GM23248 (cell line): ENCODE data around the gene GLS. TPM values are rescaled to one million over a fixed set of nuclear protein-coding genes. Genes with fewer than 3 reads are reported as not detected.

Source experiments
- DNase-seq: peaks from one replicate; pipeline ENCODE4 v3.0.0-alpha.2; 2015
- H2AFZ ChIP-seq: fragments of 200-600 bp; sonication (generic); 2 replicates; pipeline ENCODE4 v1.6.1; 2016; ENCODE audit warnings: antibody characterized with exemption
- H3F3A ChIP-seq: fragments of 200-600 bp; sonication (generic); 2 replicates; pipeline ENCODE4 v1.6.1; 2016; ENCODE audit warnings: mild to moderate bottlenecking, antibody characterized with exemption, mixed run types; ENCODE audit not compliant: insufficient read depth
- H3K27ac ChIP-seq: fragments of 200-600 bp; sonication (generic); 2 replicates; pipeline ENCODE4 v1.5.1; 2016; ENCODE audit warnings: mild to moderate bottlenecking
- H3K27me3 ChIP-seq: fragments of 200-600 bp; sonication (generic); replicated peaks from 2 replicates; pipeline ENCODE4 v1.6.1; 2016; ENCODE audit warnings: mild to moderate bottlenecking; ENCODE audit not compliant: insufficient read depth
- H3K36me3 ChIP-seq: fragments of 200-600 bp; sonication (generic); 2 replicates; pipeline ENCODE4 v1.6.1; 2016; ENCODE audit warnings: low read depth, mild to moderate bottlenecking
- H3K4me1 ChIP-seq: fragments of 200-600 bp; sonication (generic); 2 replicates; pipeline ENCODE4 v1.6.1; 2016; ENCODE audit warnings: mild to moderate bottlenecking; ENCODE audit not compliant: insufficient read depth
- H3K4me2 ChIP-seq: fragments of 200-600 bp; sonication (generic); one replicate; pipeline ENCODE4 v1.6.1; 2016; ENCODE audit warnings: mild to moderate bottlenecking; ENCODE audit not compliant: unreplicated experiment
- H3K4me3 ChIP-seq: fragments of 200-600 bp; sonication (generic); 2 replicates; pipeline ENCODE4 v1.5.1; 2016; ENCODE audit warnings: mild to moderate bottlenecking
- H3K79me2 ChIP-seq: fragments of 200-600 bp; sonication (generic); 2 replicates; pipeline ENCODE4 v1.6.1; 2016; ENCODE audit warnings: mild to moderate bottlenecking; ENCODE audit not compliant: insufficient read depth
- H3K9ac ChIP-seq: fragments of 200-600 bp; sonication (generic); 2 replicates; pipeline ENCODE4 v1.6.1; 2016; ENCODE audit warnings: mild to moderate bottlenecking
- H3K9me2 ChIP-seq: fragments of 200-600 bp; sonication (generic); 2 replicates; pipeline ENCODE4 v1.6.1; 2016; ENCODE audit warnings: mixed run types, mild to moderate bottlenecking, moderate library complexity; ENCODE audit not compliant: insufficient read depth
- H3K9me3 ChIP-seq: fragments of 200-600 bp; sonication (generic); one replicate; pipeline ENCODE4 v1.6.1; 2017; ENCODE audit warnings: low read depth
- H4K20me1 ChIP-seq: fragments of 200-600 bp; sonication (generic); 2 replicates; pipeline ENCODE4 v1.6.0; 2016; ENCODE audit not compliant: insufficient read depth
- EZH2 ChIP-seq: fragments of 200-600 bp; sonication (generic); IDR thresholded peaks from 2 replicates; pipeline ENCODE4 v1.6.1; 2018; ENCODE audit warnings: antibody characterized with exemption, mild to moderate bottlenecking; ENCODE audit not compliant: insufficient read depth, poor library complexity, severe bottlenecking
- EZH2phosphoT487 ChIP-seq: fragments of 200-600 bp; sonication (generic); IDR thresholded peaks from 2 replicates; pipeline ENCODE4 v1.6.1; 2018; ENCODE audit warnings: antibody characterized with exemption, moderate library complexity, mild to moderate bottlenecking, low read depth; ENCODE audit not compliant: insufficient read depth
- WGBS, 2 experiments: methylation state at CpG; one replicate each; pipeline ENCODE4 v1.1.6; 2015 to 2017; ENCODE audit warnings: low lambda C conversion rate in 2 of 2, low coverage in 1 of 2; ENCODE audit errors: missing lambda C conversion rate in 2 of 2; 5-methylcytosine and 5-hydroxymethylcytosine counted together
- in situ Hi-C: fragments of 300-500 bp; cut with MboI; formaldehyde crosslinking; loops from 2 replicates; pipeline ENCODE4 v1.15.0; 2020
- polyA plus RNA-seq: library from polyadenylated mRNA; unstranded; fragments of >200 nt; fragmentation: Nextera tagmentation; extraction: Ambion mirVana; gene quantifications from 2 replicates; pipeline ENCODE4 v1.2.1, GENCODE V29; 2016
- total RNA-seq: library from RNA; depleted of rRNA; stranded (reverse); fragments of >200 nt; shearing (Covaris generic); gene quantifications from 2 replicates; pipeline ENCODE4 v1.2.3, GENCODE V29; 2014

Gene GLS
- total and polyA plus RNA-seq, 2 experiments from 2014 or later: 96.0 to 362 TPM

- Histone ChIP-seq H3K9me2 (no peaks in the 10 kb centered on the region), H3K27me3 (no peaks in the 10 kb centered on the region), H3K4me2 (peak overlapping the region; percentile 12), H3K4me3 (no peak overlapping the region), H4K20me1 (no peaks in the 10 kb centered on the region; the same call in 1 of the 2 replicates), H3K36me3 (peaks cover 76% of the 10 kb centered on the region), H3K4me1 (peaks cover 36% of the 10 kb centered on the region), H3K79me2 (peaks cover 76% of the 10 kb centered on the region), H3K9ac (no peak overlapping the region), H3K9me3 (no peaks in the 10 kb centered on the region), H3F3A (peaks cover 52% of the 10 kb centered on the region; the same call in 1 of the 2 replicates), H2AFZ (no peak overlapping the region), H3K27ac (no peak overlapping the region)
- in situ Hi-C loops: no loop called here
- no peak for TF ChIP-seq EZH2phosphoT487
- no peak for TF ChIP-seq EZH2
- DNase-seq: no peak
These were observed 127.7 kb downstream of the GLS start for GRCh38 chr2:191008286-191008685.

DNA sequence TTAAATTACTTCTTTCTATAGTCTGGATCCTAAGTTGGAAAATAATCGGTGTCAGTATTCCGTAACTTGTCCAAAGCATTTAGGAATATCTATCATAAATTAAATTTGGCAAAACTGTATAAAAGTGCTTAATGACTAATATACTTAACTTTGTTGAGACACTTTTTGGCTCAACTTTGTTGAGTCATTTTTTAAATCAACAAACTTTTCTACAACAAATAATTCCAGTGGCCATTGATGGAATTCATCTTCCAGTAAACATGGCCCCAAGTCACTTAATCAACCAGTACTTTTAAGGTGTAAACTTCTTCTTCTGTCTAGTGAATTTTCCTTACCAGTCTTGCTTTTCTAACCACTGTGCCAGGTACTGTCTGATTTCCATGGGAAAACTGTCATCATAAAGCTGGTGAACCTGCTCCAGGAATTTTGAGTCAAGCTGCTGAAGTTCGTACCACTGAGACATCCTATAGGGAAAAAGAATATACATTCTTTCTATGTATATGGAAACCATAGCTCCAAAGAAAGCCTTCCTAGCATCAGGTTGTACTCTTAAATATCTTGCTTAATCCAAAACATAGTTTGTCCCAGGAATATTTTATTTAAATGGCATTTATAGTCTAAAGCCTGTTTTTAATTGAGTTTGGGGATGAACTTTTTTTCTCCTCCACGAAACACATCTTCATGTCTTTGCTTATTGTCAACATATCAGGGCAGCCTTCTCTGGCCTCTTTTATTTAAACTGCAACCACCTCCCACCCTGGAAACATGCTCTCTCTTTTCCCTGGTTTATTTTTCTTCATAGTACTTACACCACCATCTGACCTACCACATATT, 129.1 kb downstream of the GLS start:
- peak overlapping the region; percentile 91 for H3K4me2 ChIP-seq
- no peaks in the 10 kb centered on the region for H3K27me3 ChIP-seq
- H3K9me3 ChIP-seq: no peaks in the 10 kb centered on the region
- no peaks in the 10 kb centered on the region; the same call in 1 of the 2 replicates for H4K20me1 ChIP-seq
- H3K4me1 ChIP-seq: peaks cover 40% of the 10 kb centered on the region
- H3K79me2 ChIP-seq: peaks cover 82% of the 10 kb centered on the region
- H3K9ac ChIP-seq: no peak overlapping the region; the same call in 1 of the 2 replicates
- in situ Hi-C loops: no loop called here
- no peaks in the 10 kb centered on the region for H3K9me2 ChIP-seq
- 87 to 90% methylated on average over 4 of the region's 4 CpGs for WGBS, 2 experiments
- peak overlapping the region; percentile 2; the same call in 1 of the 2 replicates for H3K27ac ChIP-seq
- peaks cover 49% of the 10 kb centered on the region; the same call in 1 of the 2 replicates for H3F3A ChIP-seq
- no peak for TF ChIP-seq EZH2
- no peak for TF ChIP-seq EZH2phosphoT487
- H3K4me3 ChIP-seq: peak overlapping the region; percentile 83; the same call in 1 of the 2 replicates
- peaks cover 61% of the 10 kb centered on the region for H3K36me3 ChIP-seq
- H2AFZ ChIP-seq: no peak overlapping the region
- DNase-seq: peak; percentile 77

DNA sequence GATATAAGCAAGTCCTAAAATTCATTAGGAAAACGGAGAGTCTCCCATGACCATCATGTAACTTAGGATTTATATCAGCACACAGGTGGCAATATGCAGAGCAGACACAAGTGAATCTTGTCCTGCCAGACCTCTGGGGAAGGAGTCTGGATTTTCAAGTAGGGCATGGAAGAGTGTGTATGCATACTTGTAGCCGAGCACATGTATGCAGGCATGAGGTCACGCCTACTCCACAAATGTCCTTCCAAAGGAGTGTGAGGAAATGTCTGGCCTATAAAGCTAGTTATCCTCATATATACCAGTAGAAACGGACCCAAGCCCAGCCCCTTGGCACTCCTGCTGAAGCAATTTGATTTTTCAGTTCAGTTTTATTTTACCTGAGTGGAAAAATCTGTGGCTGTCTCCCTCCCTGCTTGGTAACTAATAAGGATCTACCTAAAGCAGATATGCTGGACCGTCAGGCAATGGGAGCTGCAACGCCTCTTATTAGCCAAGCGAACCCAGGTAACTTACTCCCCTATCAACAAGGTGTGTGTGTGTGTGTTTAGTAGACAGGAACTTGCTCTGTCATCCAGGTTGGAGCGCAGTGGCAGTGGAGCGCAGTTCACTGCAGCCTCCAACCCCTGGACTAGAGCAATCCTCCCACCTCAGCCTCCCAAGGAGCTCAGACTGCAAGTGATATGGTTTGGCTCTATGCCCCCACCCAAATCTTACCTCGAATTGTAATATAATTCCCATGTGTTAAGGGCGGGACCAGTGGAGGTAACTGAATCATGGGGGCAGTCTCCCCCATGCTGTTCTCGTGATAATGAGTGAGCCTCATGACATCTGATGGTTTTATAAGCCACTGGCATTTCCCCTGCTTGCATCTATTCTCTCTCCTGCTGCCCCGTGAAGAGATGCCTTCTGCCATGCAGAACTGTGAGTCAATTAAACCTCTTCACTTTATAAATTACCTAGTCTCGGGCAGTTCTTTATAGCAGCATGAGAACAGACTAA, 130.6 kb downstream of the GLS start:
- Histone ChIP-seq H3K36me3 (peaks cover 47% of the 10 kb centered on the region), H2AFZ (no peak overlapping the region), H3K4me1 (peaks cover 42% of the 10 kb centered on the region), H3K79me2 (peaks cover 71% of the 10 kb centered on the region), H3K4me3 (peak overlapping the region; percentile 83), H3K27me3 (no peaks in the 10 kb centered on the region), H3K9me3 (no peaks in the 10 kb centered on the region), H4K20me1 (no peaks in the 10 kb centered on the region; the same call in 1 of the 2 replicates), H3F3A (peaks cover 44% of the 10 kb centered on the region; the same call in 1 of the 2 replicates), H3K9me2 (no peaks in the 10 kb centered on the region), H3K4me2 (peak overlapping the region; percentile 91), H3K9ac (no peak overlapping the region), H3K27ac (no peak overlapping the region)
- TF ChIP-seq EZH2 (no peak), EZH2phosphoT487 (no peak)
- in situ Hi-C loops: no loop called here
- WGBS, 2 experiments: 88 to 90% methylated on average over 14 of the region's 14 CpGs
- DNase-seq: peak; percentile 30

DNA sequence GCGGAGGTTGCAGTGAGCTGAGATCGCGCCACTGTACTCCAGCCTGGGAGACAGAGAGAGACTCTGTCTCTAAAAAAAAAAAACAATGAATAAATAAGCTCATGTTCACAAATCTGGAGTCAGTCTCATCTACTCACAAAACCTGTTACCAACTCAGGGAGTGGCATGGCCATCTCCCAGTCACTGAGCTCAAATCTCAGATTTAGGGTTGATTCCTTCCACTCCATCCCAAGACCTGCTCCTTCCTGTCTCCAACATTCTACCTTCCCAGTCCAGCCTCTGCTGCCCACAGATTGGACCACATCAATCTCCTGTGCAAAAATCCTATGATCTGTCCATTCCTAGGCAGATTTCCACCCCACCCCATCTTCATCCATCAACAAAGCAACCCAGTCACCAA, 131.7 kb downstream of the GLS start:
- no peak overlapping the region; the same call in 1 of the 2 replicates for H3K27ac ChIP-seq
- 93 to 97% methylated on average over 3 of the region's 3 CpGs for WGBS, 2 experiments
- H3K9me3 ChIP-seq: no peaks in the 10 kb centered on the region
- H3K4me1 ChIP-seq: peaks cover 42% of the 10 kb centered on the region
- no peaks in the 10 kb centered on the region for H3K9me2 ChIP-seq
- peak overlapping the region; percentile 91 for H3K4me2 ChIP-seq
- TF ChIP-seq EZH2: no peak
- TF ChIP-seq EZH2phosphoT487: no peak
- H3F3A ChIP-seq: peaks cover 39% of the 10 kb centered on the region; the same call in 1 of the 2 replicates
- peak overlapping the region; percentile 83 for H3K4me3 ChIP-seq
- in situ Hi-C loops: no loop called here
- H4K20me1 ChIP-seq: no peaks in the 10 kb centered on the region; the same call in 1 of the 2 replicates
- no peak overlapping the region for H2AFZ ChIP-seq
- peak overlapping the region; percentile 80 for H3K9ac ChIP-seq
- no peak for DNase-seq
- no peaks in the 10 kb centered on the region for H3K27me3 ChIP-seq
- H3K36me3 ChIP-seq: peaks cover 35% of the 10 kb centered on the region
- H3K79me2 ChIP-seq: peaks cover 64% of the 10 kb centered on the region
